HEK293 (cell line): Measurements from ENCODE around the gene IMPDH1.

Experiments used
- ATF2 ChIP-seq: fragments of 450-650 bp; formaldehyde crosslinking; IDR thresholded peaks from 2 replicates; pipeline ENCODE4 v1.5.1; 2016; ENCODE audit warnings: missing biosample characterization, missing genetic modification characterization, low read depth
- CTCF ChIP-seq: fragments of 450-650 bp; formaldehyde crosslinking; IDR thresholded peaks from 2 replicates; pipeline ENCODE4 v1.5.1; 2016; ENCODE audit warnings: missing biosample characterization, missing genetic modification characterization
- FEZF1 ChIP-seq: fragments of 450-650 bp; formaldehyde crosslinking; IDR thresholded peaks from 2 replicates; pipeline ENCODE4 v1.5.1; 2016; ENCODE audit warnings: missing biosample characterization, missing genetic modification characterization
- GFI1B ChIP-seq: fragments of 450-650 bp; formaldehyde crosslinking; IDR thresholded peaks from 2 replicates; pipeline ENCODE4 v1.5.1; 2016; ENCODE audit warnings: missing biosample characterization, missing genetic modification characterization
- IKZF3 ChIP-seq: fragments of 450-650 bp; IDR thresholded peaks from 2 replicates; pipeline ENCODE4 v1.5.0; 2018; ENCODE audit warnings: missing biosample characterization, mild to moderate bottlenecking, missing genetic modification characterization, moderate library complexity
- MYNN ChIP-seq: fragments of 450-650 bp; formaldehyde crosslinking; IDR thresholded peaks from 2 replicates; pipeline ENCODE4 v1.5.1; 2016; ENCODE audit warnings: missing biosample characterization, missing genetic modification characterization, borderline replicate concordance
- PATZ1 ChIP-seq: fragments of 450-650 bp; formaldehyde crosslinking; IDR thresholded peaks from 2 replicates; pipeline ENCODE4 v1.5.1; 2016; ENCODE audit warnings: missing biosample characterization, missing genetic modification characterization
- SCRT1 ChIP-seq: fragments of 450-650 bp; formaldehyde crosslinking; IDR thresholded peaks from 2 replicates; pipeline ENCODE4 v1.5.1; 2016; ENCODE audit warnings: missing biosample characterization, missing genetic modification characterization, borderline replicate concordance
- SP2 ChIP-seq: fragments of 450-650 bp; formaldehyde crosslinking; IDR thresholded peaks from 2 replicates; pipeline ENCODE4 v1.5.1; 2016; ENCODE audit warnings: missing biosample characterization, missing genetic modification characterization
- ZBTB26 ChIP-seq: fragments of 450-650 bp; formaldehyde crosslinking; optimal IDR thresholded peaks from 2 replicates; pipeline ENCODE3; 2016; ENCODE audit warnings: missing biosample characterization, mild to moderate bottlenecking, missing genetic modification characterization
- ZEB2 ChIP-seq: fragments of 450-650 bp; formaldehyde crosslinking; IDR thresholded peaks from 2 replicates; pipeline ENCODE4 v1.5.1; 2016; ENCODE audit warnings: missing biosample characterization, missing genetic modification characterization
- ZNF174 ChIP-seq: fragments of 450-650 bp; formaldehyde crosslinking; IDR thresholded peaks from 2 replicates; pipeline ENCODE4 v1.5.0; 2017; ENCODE audit warnings: missing biosample characterization, mild to moderate bottlenecking, missing genetic modification characterization
- ZNF501 ChIP-seq: fragments of 450-650 bp; formaldehyde crosslinking; IDR thresholded peaks from 2 replicates; pipeline ENCODE4 v1.5.1; 2016; ENCODE audit warnings: missing biosample characterization, missing genetic modification characterization
- ZNF658 ChIP-seq: fragments of 450-650 bp; formaldehyde crosslinking; IDR thresholded peaks from 2 replicates; pipeline ENCODE4; 2016; ENCODE audit warnings: missing biosample characterization, missing genetic modification characterization
- ZNF747 ChIP-seq: fragments of 450-650 bp; formaldehyde crosslinking; IDR thresholded peaks from 2 replicates; pipeline ENCODE4 v1.5.1; 2016; ENCODE audit warnings: missing biosample characterization, missing genetic modification characterization
- ZNF777 ChIP-seq: fragments of 450-650 bp; formaldehyde crosslinking; IDR thresholded peaks from 2 replicates; pipeline ENCODE4 v1.5.1; 2017; ENCODE audit warnings: missing biosample characterization, missing genetic modification characterization, borderline replicate concordance
- ZSCAN30 ChIP-seq: fragments of 450-650 bp; IDR thresholded peaks from 2 replicates; pipeline ENCODE4 v1.5.1; 2018; ENCODE audit warnings: missing biosample characterization, mild to moderate bottlenecking, missing genetic modification characterization, moderate library complexity
- ZSCAN5A ChIP-seq: fragments of 450-650 bp; formaldehyde crosslinking; IDR thresholded peaks from 2 replicates; pipeline ENCODE4 v1.5.1; 2016; ENCODE audit warnings: missing biosample characterization, missing genetic modification characterization

IMPDH1 gene

GRCh38 chr7:128361411-128362379, 48.1 kb downstream of the IMPDH1 start, which contains the start of gene PRRT4 (continued):
- TF ChIP-seq ZNF174 (tag by site-specific recombination) (no peak), ZNF501 (tag by site-specific recombination) (peak; percentile 26; the same call in 1 of the 2 replicates), ZNF747 (tag by site-specific recombination) (no peak), SP2 (tag by site-specific recombination) (no peak), SCRT1 (tag by site-specific recombination) (peak; percentile 41; the same call in 1 of the 2 replicates), ATF2 (tag by site-specific recombination) (no peak), CTCF (tag by site-specific recombination) (peak; percentile 50; the same call in 1 of the 2 replicates), FEZF1 (tag by site-specific recombination) (peak; percentile 87), ZNF658 (tag by site-specific recombination) (no peak), PATZ1 (peak; percentile 41; the same call in 1 of the 2 replicates), ZSCAN30 (peak; percentile 68; the same call in 1 of the 2 replicates), ZSCAN5A (tag by site-specific recombination) (no peak), MYNN (tag by site-specific recombination) (peak; percentile 59; the same call in 1 of the 2 replicates), ZBTB26 (tag by site-specific recombination) (peak; percentile 94), ZNF777 (tag by site-specific recombination) (peak; percentile 25; the same call in 1 of the 2 replicates), ZEB2 (tag by site-specific recombination) (peak; percentile 58; the same call in 1 of the 2 replicates), GFI1B (tag by site-specific recombination) (no peak), IKZF3 (tag by site-specific recombination) (0 out of 2 replicates have a peak, but pooled peaks have one; percentile 19)
